DND-41 (cell line): Measurements from ENCODE around the gene XAB2.
"Not testable (repeated sequence)": the region's sequence is repeated elsewhere in the genome, so short reads cannot be mapped to it uniquely, and the experiment has no call there.

Experiments
- CTCF ChIP-seq: IDR thresholded peaks from 2 replicates; pipeline ENCODE4 v1.5.1; 2012; ENCODE audit warnings: borderline replicate concordance, low read length, moderate library complexity, mild to moderate bottlenecking; ENCODE audit not compliant: poor library complexity, severe bottlenecking; ENCODE audit errors: extremely low read depth
- EZH2 ChIP-seq: IDR thresholded peaks from 3 replicates; pipeline ENCODE4 v1.6.1; 2012; ENCODE audit warnings: borderline replicate concordance, low read depth, mild to moderate bottlenecking, moderate library complexity, low read length, inconsistent platforms; ENCODE audit not compliant: severe bottlenecking

- not testable (repeated sequence) for TF ChIP-seq CTCF, EZH2
Measured at GRCh38 chr19:7577422-7577821, 51.9 kb downstream of the XAB2 start.
